K562 (cell line): ENCODE data around the gene PRKCQ. TPM values are rescaled to one million over a fixed set of nuclear protein-coding genes. Genes with fewer than 3 reads are reported as not detected.
"Not testable (repeated sequence)": the region's sequence is repeated elsewhere in the genome, so short reads cannot be mapped to it uniquely, and the experiment has no call there.

Experiments
- ATAC-seq: fragments of 200-7000 bp; cut with Tn5 transposase; 3 replicates; pipeline ENCODE4 v1.9.1; 2020; ENCODE audit warnings: moderate library complexity
- BruUV-seq: library from RNA; stranded (reverse); fragments of 400-500 nt; replicated peaks from 2 replicates; lab custom pipeline; 2021; lab: Mats Ljungman, UMichigan
- CTCF ChIA-PET: fragments of 300-600 bp; formaldehyde crosslinking; extraction: SDS; loops from one replicate; lab custom pipeline; 2021; ENCODE audit warnings: low intra/inter-chr PET ratio; lab: Yijun Ruan, JAX
- POLR2A ChIA-PET: fragments of 300-600, 350-650 bp; sonication (Branson Sonifier 250); formaldehyde crosslinking; extraction: SDS; loops from one replicate; lab custom pipeline; 2021; ENCODE audit warnings: antibody characterized with exemption, inconsistent platforms; lab: Yijun Ruan, JAX
- DNase-seq, 4 experiments: peaks; one replicate each; pipeline versions ENCODE4 v3.0.0 to v3.0.0-alpha.2; 2011 to 2018; ENCODE audit warnings: low spot score in 3 of 4, mixed read lengths in 3 of 4; ENCODE audit errors: extremely low read depth in 1 of 4
- FAIRE-seq: peaks from 2 replicates; lab custom pipeline; 2011; peaks lifted over from hg19 to GRCh38; lab: Jason Lieb, UNC
- H2AFZ ChIP-seq: 2 replicates; pipeline ENCODE4 v1.6.0; 2011; ENCODE audit warnings: low read depth, low read length, control low read depth, inconsistent platforms
- H3K27ac ChIP-seq: fragments of 200-600 bp; 3 replicates; pipeline ENCODE4 v1.8.0; 2011; ENCODE audit warnings: low read depth, mild to moderate bottlenecking, control low read depth, inconsistent platforms, low read length, moderate library complexity, mixed read lengths; ENCODE audit errors: extremely low read depth
- H3K27me3 ChIP-seq, 2 experiments: fragments of 300-600 bp in 1 of 2; 2 replicates in 1 of 2; 3 replicates in 1 of 2; pipeline versions ENCODE4 v1.6.0 to v1.8.0; 2011; ENCODE audit warnings: inconsistent platforms in 2 of 2, low read length in 2 of 2, mild to moderate bottlenecking in 1 of 2, mixed read lengths in 1 of 2, moderate library complexity in 1 of 2; ENCODE audit not compliant: control insufficient read depth in 2 of 2, insufficient read depth in 2 of 2
- H3K36me3 ChIP-seq: fragments of 300-600 bp; 3 replicates; pipeline ENCODE4 v1.8.0; 2011; ENCODE audit warnings: mild to moderate bottlenecking, low read length, inconsistent platforms; ENCODE audit not compliant: control insufficient read depth, insufficient read depth
- H3K4me1 ChIP-seq, 2 experiments: fragments of 200-600 bp in 1 of 2; replicated peaks in 1 of 2; 2 replicates in 1 of 2; 3 replicates in 1 of 2; pipeline versions ENCODE4 v1.5.1 to v1.8.0; 2011; ENCODE audit warnings: inconsistent platforms in 2 of 2, low read length in 2 of 2, mild to moderate bottlenecking in 1 of 2, mixed read lengths in 1 of 2, moderate library complexity in 1 of 2; ENCODE audit not compliant: control insufficient read depth in 2 of 2, insufficient read depth in 2 of 2
- H3K4me2 ChIP-seq: 2 replicates; pipeline ENCODE4 v1.6.1; 2011; ENCODE audit warnings: low read length, control low read depth, inconsistent platforms, mixed read lengths; ENCODE audit not compliant: insufficient read depth
- H3K4me3 ChIP-seq: fragments of 200-600 bp; sonication (generic), shearing (Covaris generic); 2 replicates; pipeline ENCODE4 v1.5.1; 2016; ENCODE audit warnings: control low read depth, inconsistent platforms
- H3K79me2 ChIP-seq: fragments of 200-600 bp; 3 replicates; pipeline ENCODE4 v1.8.0; 2011; ENCODE audit warnings: low read length, inconsistent platforms; ENCODE audit not compliant: control insufficient read depth, insufficient read depth
- H3K9ac ChIP-seq, 2 experiments: 2 replicates each; pipeline versions ENCODE4 v1.6.0 to v1.6.1; 2011; ENCODE audit warnings: low read depth in 2 of 2, low read length in 2 of 2, control low read depth in 1 of 2, inconsistent platforms in 1 of 2, mild to moderate bottlenecking in 1 of 2, mixed read lengths in 1 of 2; ENCODE audit not compliant: insufficient read depth in 1 of 2
- H3K9me1 ChIP-seq: one replicate; pipeline ENCODE4 v1.6.0; 2011; ENCODE audit warnings: inconsistent platforms, mild to moderate bottlenecking, low read length, moderate library complexity; ENCODE audit not compliant: control insufficient read depth, insufficient read depth
- H3K9me3 ChIP-seq: replicated peaks from 2 replicates; pipeline ENCODE4 v1.5.1; 2011; ENCODE audit warnings: low read depth, low read length, inconsistent platforms; ENCODE audit not compliant: control insufficient read depth, insufficient read depth
- H4K20me1 ChIP-seq: replicated peaks from 2 replicates; pipeline ENCODE4 v1.6.1; 2011; ENCODE audit warnings: low read length, inconsistent platforms, mixed read lengths; ENCODE audit not compliant: control insufficient read depth, insufficient read depth
- CTBP1 ChIP-seq: fragments of 450-650 bp; IDR thresholded peaks from 2 replicates; pipeline ENCODE4 v1.6.1; 2016; ENCODE audit warnings: borderline replicate concordance
- E2F6 ChIP-seq, 2 experiments: IDR thresholded peaks; 2 replicates each; pipeline ENCODE4 v1.6.1; 2011; ENCODE audit warnings: borderline replicate concordance in 1 of 2, control low read depth in 1 of 2, low read depth in 1 of 2, low read length in 1 of 2, mild to moderate bottlenecking in 1 of 2, mixed read lengths in 1 of 2, moderate library complexity in 1 of 2; ENCODE audit not compliant: insufficient read depth in 1 of 2, insufficient read length in 1 of 2, poor library complexity in 1 of 2, severe bottlenecking in 1 of 2; ENCODE audit errors: extremely low read depth in 1 of 2
- ERF ChIP-seq: fragments of 450-650 bp; formaldehyde crosslinking; IDR thresholded peaks from 2 replicates; pipeline ENCODE4 v1.4.0; 2020; ENCODE audit warnings: mild to moderate bottlenecking, mixed read lengths
- ESRRA ChIP-seq: fragments of 450-650 bp; IDR thresholded peaks from 2 replicates; pipeline ENCODE4 v1.6.1; 2014; ENCODE audit warnings: low read depth, mild to moderate bottlenecking, moderate library complexity, borderline replicate concordance
- ID3 ChIP-seq, 2 experiments: fragments of 250-450 bp in 1 of 2; fragments of 450-650 bp in 1 of 2; sonication (Bioruptor Pico) in 1 of 2; IDR thresholded peaks; 2 replicates each; pipeline versions ENCODE4 v1.6.1 to v1.8.0; 2016 to 2021; ENCODE audit warnings: mild to moderate bottlenecking in 2 of 2, moderate library complexity in 2 of 2, missing compliant biosample characterization in 1 of 2, missing genetic modification characterization in 1 of 2
- MYC ChIP-seq, 2 experiments: fragments of 250-450 bp in 1 of 2; sonication (Bioruptor Pico) in 1 of 2; IDR thresholded peaks; 2 replicates each; pipeline versions ENCODE4 v1.5.1 to v1.6.1; 2012 to 2021; ENCODE audit warnings: low read depth in 2 of 2, borderline replicate concordance in 1 of 2, improper control_type of control experiment in 1 of 2, low read length in 1 of 2, mild to moderate bottlenecking in 1 of 2, moderate library complexity in 1 of 2
- NFRKB ChIP-seq: fragments of 450-650 bp; IDR thresholded peaks from 2 replicates; pipeline ENCODE4 v1.6.1; 2016; ENCODE audit warnings: low read depth
- PTRF ChIP-seq: fragments of 450-650 bp; IDR thresholded peaks from 2 replicates; pipeline ENCODE4 v1.6.1; 2016; ENCODE audit warnings: mild to moderate bottlenecking, missing genetic modification characterization, missing compliant biosample characterization
- SMAD3 ChIP-seq: fragments of 450-650 bp; formaldehyde crosslinking; conservative IDR thresholded peaks from 2 replicates; pipeline ENCODE4 v1.4.0; 2020; ENCODE audit warnings: mild to moderate bottlenecking
- SMARCB1 ChIP-seq: IDR thresholded peaks from 2 replicates; pipeline ENCODE4 v1.6.1; 2011; ENCODE audit warnings: improper control_type of control experiment, low read depth; ENCODE audit not compliant: insufficient read length
- ZBTB26 ChIP-seq: fragments of 450-650 bp; formaldehyde crosslinking; IDR thresholded peaks from 2 replicates; pipeline ENCODE4 v1.4.0; 2022; ENCODE audit warnings: missing genetic modification characterization
- ZFP36 ChIP-seq: fragments of 150-350 bp; IDR thresholded peaks from 2 replicates; pipeline ENCODE4 v1.6.1; 2018; ENCODE audit warnings: low read length, low read depth; ENCODE audit not compliant: partially characterized antibody
- ZNF12 ChIP-seq: sonication (generic); formaldehyde crosslinking; IDR thresholded peaks from 2 replicates; pipeline ENCODE4 v1.4.0; 2020; ENCODE audit warnings: mild to moderate bottlenecking, missing genetic modification reagents
- ZNF766 ChIP-seq: fragments of 200-800 bp; sonication (Bioruptor generic); conservative IDR thresholded peaks from 2 replicates; pipeline ENCODE4 v1.6.1; 2016; ENCODE audit warnings: missing genetic modification characterization, missing compliant biosample characterization
- ZNF79 ChIP-seq: fragments of 250-450 bp; sonication (Bioruptor Pico); IDR thresholded peaks from 2 replicates; pipeline ENCODE4 v1.4.0; 2020; ENCODE audit warnings: low read depth, mild to moderate bottlenecking, moderate library complexity
- WGBS: fragments of 100-300 bp; shearing (Covaris generic); methylation state at CpG from one replicate; pipeline ENCODE4 v1.1.6; 2016; ENCODE audit warnings: low coverage, mixed read lengths; ENCODE audit not compliant: insufficient coverage; ENCODE audit errors: missing lambda C conversion rate; 5-methylcytosine and 5-hydroxymethylcytosine counted together
- in situ Hi-C: fragments of 300-500 bp; cut with MboI; formaldehyde crosslinking; loops from 4 replicates; pipeline ENCODE4 v1.15.0; 2018; ENCODE audit warnings: inconsistent platforms, mixed read lengths
- intact Hi-C: fragments of 100-400 bp; cut with micrococcal nuclease; formaldehyde crosslinking; loops from 2 replicates; pipeline ENCODE4 v1.14.2; 2022
- polyA plus RNA-seq, 8 experiments: library from polyadenylated mRNA; depleted of rRNA in 4 of 8; stranded (reverse) in 5 of 8; unstranded in 3 of 8; fragments of >200 nt; fragmentation: Nextera tagmentation in 2 of 8; fragmentation: Illumina TruSeq in 1 of 8; extraction: Ambion mirVana in 2 of 8; extraction: Trizol in 1 of 8; gene quantifications; 2 replicates each; pipeline versions ENCODE4 v1.2.1 to v1.2.3, GENCODE V29; 2011 to 2014; ENCODE audit warnings: inconsistent platforms in 1 of 8, missing spikeins in 1 of 8
- total RNA-seq, 7 experiments: library from RNA; depleted of rRNA in 6 of 7; stranded (reverse); fragments of >200 nt in 6 of 7; fragmentation: Illumina TruSeq in 2 of 7; extraction: Trizol in 2 of 7; gene quantifications; 2 replicates each; pipeline versions ENCODE4 v1.2.1 to v1.2.3, GENCODE V29; 2011 to 2021; ENCODE audit warnings: low replicate concordance in 1 of 7

Gene PRKCQ
- total and polyA plus RNA-seq, 9 of the 15 experiments (the other 6 are each of a cell fraction or from before 2014, with no cell fraction given) = 4.4 to 23.3 (median 14.6) TPM

- TF ChIP-seq MYC (IDR thresholded peaks at IDR 0.05; ENCODE audit: low read depth, low read length) (0 out of 2 replicates have a peak, but pooled peaks have one; percentile 24), MYC (CRISPR knock-in tag; IDR thresholded peaks at IDR 0.05; ENCODE audit: borderline replicate concordance, low read depth) (no peak), ESRRA (peak; percentile 92; the same call in 1 of the 2 replicates), PTRF (tag) (no peak), ZNF12 (no peak), ZFP36 (no peak), CTBP1 (0 out of 2 replicates have a peak, but pooled peaks have one; percentile 16), SMARCB1 (no peak), E2F6 (IDR thresholded peaks at IDR 0.05; ENCODE audit: borderline replicate concordance in 1 of 2, extremely low read depth in 1 of 2, insufficient read depth in 1 of 2, insufficient read length in 1 of 2, low read depth in 1 of 2, low read length in 1 of 2, poor library complexity in 1 of 2, severe bottlenecking in 1 of 2) (no peak)
Observed at GRCh38 chr10:6473430-6473829, 106.6 kb downstream of the PRKCQ start (continued).

- BruUV-seq; TF ChIP-seq ID3 (CRISPR knock-in tag; IDR thresholded peaks at IDR 0.05): not testable (repeated sequence)
- intact Hi-C loops = loop anchor here (5.0 kb wide), 1 partner anchor 110 kb away; the partner anchor contains the start of gene PRKCQ
- TF ChIP-seq ZNF79 = 0 out of 2 replicates have a peak, but pooled peaks have one; percentile 37
- TF ChIP-seq ERF (CRISPR knock-in tag) = peak; percentile 50; the same call in 1 of the 2 replicates
- TF ChIP-seq SMAD3 (CRISPR knock-in tag) = peak; percentile 50; the same call in 1 of the 2 replicates
- TF ChIP-seq ZBTB26 (CRISPR knock-in tag) = 0 out of 2 replicates have a peak, but pooled peaks have one; percentile 30
- TF ChIP-seq ID3 (tag; IDR thresholded peaks at IDR 0.05) = peak; percentile 22; the same call in 1 of the 2 replicates
- TF ChIP-seq NFRKB = peak; percentile 32; the same call in 1 of the 2 replicates
- 0 out of 2 replicates have a peak, but pooled peaks have one; percentile 17 for TF ChIP-seq ZNF766 (CRISPR knock-in tag)
Observed at GRCh38 chr10:6472710-6473005, 107.4 kb downstream of the PRKCQ start.

More at GRCh38 chr10:6472710-6473005, 107.4 kb downstream of the PRKCQ start:
- FAIRE-seq, H3K9me3 ChIP-seq, H3K27me3 ChIP-seq, CTCF ChIA-PET, DNase-seq, H3K36me3 ChIP-seq, H3K9me1 ChIP-seq, in situ Hi-C loops, H4K20me1 ChIP-seq, H3K4me3 ChIP-seq, H3K79me2 ChIP-seq, POLR2A ChIA-PET: not testable (repeated sequence)
- Histone ChIP-seq H3K27ac (peak overlapping the region; percentile 95), H3K4me1 (peaks cover 12 to 44% of the 10 kb centered on the region in 2 experiments), H3K4me2 (peak overlapping the region; percentile 30; the same call in 1 of the 2 replicates), H3K9ac (peak overlapping the region; percentile 31 to 60; a peak in 3 of 4 replicates), H2AFZ (peak overlapping the region; percentile 61)
- peak; percentile 37 for ATAC-seq
- WGBS = 45% methylated on average over 7 of the region's 7 CpGs
